K562 (cell line): Measurements from ENCODE around the gene TCF15. TPM values are rescaled to one million over a fixed set of nuclear protein-coding genes. Genes with fewer than 3 reads are reported as not detected.

Experiments used
- ATAC-seq: fragments of 200-7000 bp; cut with Tn5 transposase; 3 replicates; pipeline ENCODE4 v1.9.1; 2020; ENCODE audit warnings: moderate library complexity
- BruUV-seq: library from RNA; stranded (reverse); fragments of 400-500 nt; replicated peaks from 2 replicates; lab custom pipeline; 2021; lab: Mats Ljungman, UMichigan
- CTCF ChIA-PET: fragments of 300-600 bp; formaldehyde crosslinking; extraction: SDS; loops from one replicate; lab custom pipeline; 2021; ENCODE audit warnings: low intra/inter-chr PET ratio; lab: Yijun Ruan, JAX
- POLR2A ChIA-PET: fragments of 300-600, 350-650 bp; sonication (Branson Sonifier 250); formaldehyde crosslinking; extraction: SDS; loops from one replicate; lab custom pipeline; 2021; ENCODE audit warnings: antibody characterized with exemption, inconsistent platforms; lab: Yijun Ruan, JAX
- DNase-seq, 4 experiments: peaks; one replicate each; pipeline versions ENCODE4 v3.0.0 to v3.0.0-alpha.2; 2011 to 2018; ENCODE audit warnings: low spot score in 3 of 4, mixed read lengths in 3 of 4; ENCODE audit errors: extremely low read depth in 1 of 4
- FAIRE-seq: peaks from 2 replicates; lab custom pipeline; 2011; peaks lifted over from hg19 to GRCh38; lab: Jason Lieb, UNC
- H2AFZ ChIP-seq: 2 replicates; pipeline ENCODE4 v1.6.0; 2011; ENCODE audit warnings: low read depth, low read length, control low read depth, inconsistent platforms
- H3K27ac ChIP-seq: fragments of 200-600 bp; 3 replicates; pipeline ENCODE4 v1.8.0; 2011; ENCODE audit warnings: low read depth, mild to moderate bottlenecking, control low read depth, inconsistent platforms, low read length, moderate library complexity, mixed read lengths; ENCODE audit errors: extremely low read depth
- H3K27me3 ChIP-seq, 2 experiments: fragments of 300-600 bp in 1 of 2; 2 replicates in 1 of 2; 3 replicates in 1 of 2; pipeline versions ENCODE4 v1.6.0 to v1.8.0; 2011; ENCODE audit warnings: inconsistent platforms in 2 of 2, low read length in 2 of 2, mild to moderate bottlenecking in 1 of 2, mixed read lengths in 1 of 2, moderate library complexity in 1 of 2; ENCODE audit not compliant: control insufficient read depth in 2 of 2, insufficient read depth in 2 of 2
- H3K36me3 ChIP-seq: fragments of 300-600 bp; 3 replicates; pipeline ENCODE4 v1.8.0; 2011; ENCODE audit warnings: mild to moderate bottlenecking, low read length, inconsistent platforms; ENCODE audit not compliant: control insufficient read depth, insufficient read depth
- H3K4me1 ChIP-seq, 2 experiments: fragments of 200-600 bp in 1 of 2; replicated peaks in 1 of 2; 2 replicates in 1 of 2; 3 replicates in 1 of 2; pipeline versions ENCODE4 v1.5.1 to v1.8.0; 2011; ENCODE audit warnings: inconsistent platforms in 2 of 2, low read length in 2 of 2, mild to moderate bottlenecking in 1 of 2, mixed read lengths in 1 of 2, moderate library complexity in 1 of 2; ENCODE audit not compliant: control insufficient read depth in 2 of 2, insufficient read depth in 2 of 2
- H3K4me2 ChIP-seq: 2 replicates; pipeline ENCODE4 v1.6.1; 2011; ENCODE audit warnings: low read length, control low read depth, inconsistent platforms, mixed read lengths; ENCODE audit not compliant: insufficient read depth
- H3K4me3 ChIP-seq: fragments of 200-600 bp; sonication (generic), shearing (Covaris generic); 2 replicates; pipeline ENCODE4 v1.5.1; 2016; ENCODE audit warnings: control low read depth, inconsistent platforms
- H3K79me2 ChIP-seq: fragments of 200-600 bp; 3 replicates; pipeline ENCODE4 v1.8.0; 2011; ENCODE audit warnings: low read length, inconsistent platforms; ENCODE audit not compliant: control insufficient read depth, insufficient read depth
- H3K9ac ChIP-seq, 2 experiments: 2 replicates each; pipeline versions ENCODE4 v1.6.0 to v1.6.1; 2011; ENCODE audit warnings: low read depth in 2 of 2, low read length in 2 of 2, control low read depth in 1 of 2, inconsistent platforms in 1 of 2, mild to moderate bottlenecking in 1 of 2, mixed read lengths in 1 of 2; ENCODE audit not compliant: insufficient read depth in 1 of 2
- H3K9me1 ChIP-seq: one replicate; pipeline ENCODE4 v1.6.0; 2011; ENCODE audit warnings: inconsistent platforms, mild to moderate bottlenecking, low read length, moderate library complexity; ENCODE audit not compliant: control insufficient read depth, insufficient read depth
- H3K9me3 ChIP-seq: replicated peaks from 2 replicates; pipeline ENCODE4 v1.5.1; 2011; ENCODE audit warnings: low read depth, low read length, inconsistent platforms; ENCODE audit not compliant: control insufficient read depth, insufficient read depth
- H4K20me1 ChIP-seq: replicated peaks from 2 replicates; pipeline ENCODE4 v1.6.1; 2011; ENCODE audit warnings: low read length, inconsistent platforms, mixed read lengths; ENCODE audit not compliant: control insufficient read depth, insufficient read depth
- ATF1 ChIP-seq, 2 experiments: fragments of 450-650 bp in 1 of 2; IDR thresholded peaks; 2 replicates each; pipeline ENCODE4 v1.6.1; 2016; ENCODE audit warnings: missing compliant biosample characterization in 1 of 2, missing genetic modification characterization in 1 of 2
- CBX8 ChIP-seq: fragments of 200-600 bp; sonication (generic); IDR thresholded peaks from 2 replicates; pipeline ENCODE4 v1.6.1; 2012; ENCODE audit warnings: borderline replicate concordance, mixed run types, low read depth, mild to moderate bottlenecking, moderate library complexity, mixed read lengths, low read length, control low read depth, inconsistent platforms; ENCODE audit not compliant: poor library complexity, severe bottlenecking; ENCODE audit errors: extremely low read depth
- EZH2 ChIP-seq: IDR thresholded peaks from 2 replicates; pipeline ENCODE4 v1.6.1; 2012; ENCODE audit warnings: low read depth, mild to moderate bottlenecking, inconsistent platforms, low read length, borderline replicate concordance
- HMG20A ChIP-seq: fragments of 450-650 bp; formaldehyde crosslinking; conservative IDR thresholded peaks from 2 replicates; pipeline ENCODE4 v1.4.0; 2020; ENCODE audit warnings: mild to moderate bottlenecking, mixed read lengths
- LARP7 ChIP-seq: fragments of 450-650 bp; IDR thresholded peaks from 2 replicates; pipeline ENCODE4 v1.6.1; 2016
- RBM14 ChIP-seq: fragments of 200-400 bp; formaldehyde crosslinking; IDR thresholded peaks from 2 replicates; pipeline ENCODE4 v1.6.1; 2018; ENCODE audit warnings: low read depth, mild to moderate bottlenecking, low read length, moderate library complexity, borderline replicate concordance; ENCODE audit not compliant: insufficient read depth
- SAP30 ChIP-seq: fragments of 200-600 bp; sonication (generic); IDR thresholded peaks from 2 replicates; pipeline ENCODE4 v1.6.1; 2012; ENCODE audit warnings: borderline replicate concordance, low read depth, mild to moderate bottlenecking, moderate library complexity, low read length, control low read depth, inconsistent platforms; ENCODE audit not compliant: insufficient read depth, poor library complexity, severe bottlenecking
- ZBTB33 ChIP-seq: sonication (generic); formaldehyde crosslinking; IDR thresholded peaks from 2 replicates; pipeline ENCODE4 v1.8.1; 2023; ENCODE audit warnings: mild to moderate bottlenecking, missing genetic modification reagents
- ZNF146 ChIP-seq: IDR thresholded peaks from one replicate; pipeline ENCODE4 v1.6.1; 2018; ENCODE audit warnings: missing compliant biosample characterization; ENCODE audit not compliant: unreplicated experiment
- WGBS: fragments of 100-300 bp; shearing (Covaris generic); methylation state at CpG from one replicate; pipeline ENCODE4 v1.1.6; 2016; ENCODE audit warnings: low coverage, mixed read lengths; ENCODE audit not compliant: insufficient coverage; ENCODE audit errors: missing lambda C conversion rate; 5-methylcytosine and 5-hydroxymethylcytosine counted together
- in situ Hi-C: fragments of 300-500 bp; cut with MboI; formaldehyde crosslinking; loops from 4 replicates; pipeline ENCODE4 v1.15.0; 2018; ENCODE audit warnings: inconsistent platforms, mixed read lengths
- intact Hi-C: fragments of 100-400 bp; cut with micrococcal nuclease; formaldehyde crosslinking; loops from 2 replicates; pipeline ENCODE4 v1.14.2; 2022
- polyA plus RNA-seq, 8 experiments: library from polyadenylated mRNA; depleted of rRNA in 4 of 8; stranded (reverse) in 5 of 8; unstranded in 3 of 8; fragments of >200 nt; fragmentation: Nextera tagmentation in 2 of 8; fragmentation: Illumina TruSeq in 1 of 8; extraction: Ambion mirVana in 2 of 8; extraction: Trizol in 1 of 8; gene quantifications; 2 replicates each; pipeline versions ENCODE4 v1.2.1 to v1.2.3, GENCODE V29; 2011 to 2014; ENCODE audit warnings: inconsistent platforms in 1 of 8, missing spikeins in 1 of 8
- total RNA-seq, 7 experiments: library from RNA; depleted of rRNA in 6 of 7; stranded (reverse); fragments of >200 nt in 6 of 7; fragmentation: Illumina TruSeq in 2 of 7; extraction: Trizol in 2 of 7; gene quantifications; 2 replicates each; pipeline versions ENCODE4 v1.2.1 to v1.2.3, GENCODE V29; 2011 to 2021; ENCODE audit warnings: low replicate concordance in 1 of 7

TCF15 gene
- total and polyA plus RNA-seq, 9 of the 15 experiments (the other 6 are each of a cell fraction or from before 2014, with no cell fraction given) = 0.04 to 5.0 (median 1.2) TPM

GRCh38 chr20:600736-601135 lies 9.4 kb downstream of the TCF15 start:
- Histone ChIP-seq H3K27ac (no peak overlapping the region), H3K4me3 (no peak overlapping the region), H3K79me2 (no peaks in the 10 kb centered on the region), H3K9me1 (no peaks in the 10 kb centered on the region), H3K36me3 (no peaks in the 10 kb centered on the region), H3K4me1 (peaks cover 0 to 22% of the 10 kb centered on the region in 2 experiments; a peak in 2 of 5 replicates), H3K9me3 (no peaks in the 10 kb centered on the region), H3K9ac (no peak overlapping the region), H2AFZ (no peak overlapping the region), H3K4me2 (no peak overlapping the region), H4K20me1 (no peaks in the 10 kb centered on the region), H3K27me3 (no peaks in the 10 kb centered on the region)
- in situ Hi-C loops = no loop called here
- ATAC-seq (no peak), FAIRE-seq (no peak), DNase-seq (no peak)
- ChIA-PET POLR2A (no interaction called here), CTCF (no interaction called here)
- intact Hi-C loops = no loop called here
- peak; percentile 80 for TF ChIP-seq ZNF146 (CRISPR knock-in tag)
- no peak for TF ChIP-seq CBX8
- 62% methylated on average over 6 of the region's 6 CpGs for WGBS
- BruUV-seq = no TSS peak

- Histone ChIP-seq H3K4me3 (no peak overlapping the region), H3K36me3 (no peaks in the 10 kb centered on the region), H3K9me3 (no peaks in the 10 kb centered on the region), H2AFZ (no peak overlapping the region), H3K27me3 (no peaks in the 10 kb centered on the region), H3K9ac (no peak overlapping the region), H3K79me2 (no peaks in the 10 kb centered on the region), H3K4me1 (peaks cover 0 to 24% of the 10 kb centered on the region in 2 experiments; a peak in 2 of 5 replicates), H3K27ac (no peak overlapping the region), H3K4me2 (no peak overlapping the region), H4K20me1 (no peaks in the 10 kb centered on the region), H3K9me1 (no peaks in the 10 kb centered on the region)
- in situ Hi-C loops = no loop called here
- DNase-seq = no peak
- no TSS peak for BruUV-seq
- ChIA-PET POLR2A (interaction anchor here (0.6 kb wide), 1 partner anchor 303 kb away, joined by 3 read pairs; the partner anchor contains the start of gene ZCCHC3), CTCF (no interaction called here)
- no CpG with 5 or more reads among the region's 2 CpGs for WGBS
- TF ChIP-seq RBM14 (no peak), ATF1 (CRISPR knock-in tag; IDR thresholded peaks at IDR 0.05) (no peak), ATF1 (tag; IDR thresholded peaks at IDR 0.05) (no peak), LARP7 (no peak), EZH2 (no peak), HMG20A (CRISPR knock-in tag) (no peak), SAP30 (no peak), ZBTB33 (CRISPR knock-in tag) (no peak)
- intact Hi-C loops = no loop called here
- ATAC-seq = no peak
- no peak for FAIRE-seq
Observed at GRCh38 chr20:600141-600540, 10.0 kb downstream of the TCF15 start.
